Measurements from ENCODE around the gene GALNS.
"Not testable (repeated sequence)": the region's sequence is repeated elsewhere in the genome, so short reads cannot be mapped to it uniquely, and the experiment has no call there.

GALNS gene

DNA sequence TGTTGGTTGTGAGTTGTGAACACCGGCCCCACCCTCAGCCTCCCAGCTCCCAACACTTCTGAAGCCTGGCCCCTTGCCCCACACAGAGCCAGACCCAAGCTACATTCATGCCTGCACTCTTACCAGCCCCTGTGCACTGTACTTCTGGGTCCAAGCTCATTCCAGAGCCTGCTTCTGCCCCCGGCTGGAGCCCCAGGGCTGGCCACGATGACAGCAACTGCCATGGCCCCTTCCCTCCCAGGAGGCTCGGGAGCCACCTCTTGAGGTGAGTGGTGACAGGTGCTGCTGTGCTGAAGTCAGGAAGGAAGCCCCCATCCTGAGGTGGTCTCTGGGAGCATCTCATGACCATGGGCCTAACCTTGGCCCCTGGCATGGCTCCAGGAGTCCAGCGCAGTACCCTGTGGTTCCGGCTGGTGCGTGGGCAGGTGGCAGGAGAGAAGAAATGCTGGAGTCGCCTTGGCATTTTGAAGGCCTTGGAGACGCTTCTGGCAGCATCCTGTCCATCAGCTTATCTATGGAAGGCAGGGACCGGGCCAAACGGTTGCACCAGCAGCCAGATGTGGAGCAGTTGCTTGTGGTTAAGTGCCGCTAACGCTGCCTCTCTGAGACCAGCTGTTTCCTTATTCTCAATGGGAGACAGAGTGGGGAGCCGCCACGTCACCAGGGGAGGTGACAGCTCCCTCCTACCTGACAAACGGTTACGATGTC lies 57.0 kb downstream of the GALNS start:
- no peak for DNase-seq

DNA sequence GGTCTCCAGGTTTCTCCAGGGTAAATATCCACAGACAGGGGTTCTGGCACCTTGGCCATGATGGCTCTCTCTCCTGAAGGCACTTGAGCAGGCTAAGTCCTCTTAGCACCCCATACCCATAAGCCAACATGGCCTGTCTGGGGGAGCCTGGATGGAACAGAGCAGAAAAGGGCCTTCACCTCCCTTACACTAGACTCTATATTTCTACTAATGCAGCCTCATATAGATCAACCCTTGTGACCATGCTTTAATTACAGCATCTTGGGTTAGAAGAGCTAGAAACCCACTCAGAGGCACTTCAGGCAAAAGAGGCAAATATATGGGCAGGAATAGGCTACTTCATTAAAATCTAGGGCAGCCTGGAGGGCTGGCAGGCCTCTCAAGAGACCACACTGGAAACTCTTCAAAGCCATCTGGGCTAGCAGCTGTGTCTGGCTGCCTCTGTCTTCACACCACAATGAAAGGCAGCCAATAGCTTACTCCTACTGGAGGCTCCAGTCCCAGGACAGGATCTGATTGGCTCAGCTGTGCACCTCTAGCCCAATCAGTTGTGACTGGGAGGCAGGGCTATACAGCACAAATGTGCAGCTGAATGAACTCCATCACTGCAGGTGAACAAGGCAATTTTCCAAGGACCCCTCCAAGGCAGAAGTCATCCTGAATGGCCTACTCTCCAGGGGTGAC lies 57.8 kb downstream of the GALNS start:
- DNase-seq = no peak

DNA sequence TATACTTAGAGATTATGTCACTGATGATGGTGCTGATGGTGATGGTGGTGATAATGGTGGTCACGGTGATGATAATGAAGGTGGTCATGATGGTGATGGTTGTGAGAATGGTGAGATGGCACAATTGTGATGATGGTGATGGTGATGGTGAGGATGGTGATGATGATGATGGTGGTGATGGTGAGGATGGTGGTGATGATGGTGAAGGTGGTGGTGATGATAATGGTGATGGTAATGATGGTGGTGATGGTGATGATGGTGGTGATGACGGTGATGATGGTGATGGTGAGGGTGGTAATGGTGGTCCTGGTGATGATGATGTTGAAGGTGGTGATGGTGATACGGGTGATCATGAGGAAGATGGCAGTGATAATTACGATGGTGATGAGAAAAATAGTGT lies 58.7 kb downstream of the GALNS start:
- no peak for DNase-seq

DNA sequence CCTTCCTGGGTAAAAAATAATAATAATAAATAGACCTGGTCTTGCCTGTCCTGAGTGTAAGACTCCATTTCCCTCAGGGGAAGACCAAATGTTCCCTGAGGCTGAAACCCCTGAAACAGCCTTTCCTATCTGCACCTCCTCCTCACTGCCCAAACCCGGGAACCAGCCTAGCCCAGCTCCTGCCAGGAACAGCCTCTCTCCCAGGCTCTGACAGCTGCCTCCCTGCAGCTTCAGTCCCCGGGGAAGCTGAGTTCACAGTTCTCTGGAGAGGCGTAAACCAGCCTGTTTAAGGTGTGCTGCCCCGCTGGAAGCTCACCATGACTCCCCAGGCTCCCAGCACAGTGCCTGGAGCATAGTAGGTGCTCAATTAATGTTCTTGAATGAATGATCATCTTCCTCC lies 60.5 kb downstream of the GALNS start:
- no peak for DNase-seq

DNA sequence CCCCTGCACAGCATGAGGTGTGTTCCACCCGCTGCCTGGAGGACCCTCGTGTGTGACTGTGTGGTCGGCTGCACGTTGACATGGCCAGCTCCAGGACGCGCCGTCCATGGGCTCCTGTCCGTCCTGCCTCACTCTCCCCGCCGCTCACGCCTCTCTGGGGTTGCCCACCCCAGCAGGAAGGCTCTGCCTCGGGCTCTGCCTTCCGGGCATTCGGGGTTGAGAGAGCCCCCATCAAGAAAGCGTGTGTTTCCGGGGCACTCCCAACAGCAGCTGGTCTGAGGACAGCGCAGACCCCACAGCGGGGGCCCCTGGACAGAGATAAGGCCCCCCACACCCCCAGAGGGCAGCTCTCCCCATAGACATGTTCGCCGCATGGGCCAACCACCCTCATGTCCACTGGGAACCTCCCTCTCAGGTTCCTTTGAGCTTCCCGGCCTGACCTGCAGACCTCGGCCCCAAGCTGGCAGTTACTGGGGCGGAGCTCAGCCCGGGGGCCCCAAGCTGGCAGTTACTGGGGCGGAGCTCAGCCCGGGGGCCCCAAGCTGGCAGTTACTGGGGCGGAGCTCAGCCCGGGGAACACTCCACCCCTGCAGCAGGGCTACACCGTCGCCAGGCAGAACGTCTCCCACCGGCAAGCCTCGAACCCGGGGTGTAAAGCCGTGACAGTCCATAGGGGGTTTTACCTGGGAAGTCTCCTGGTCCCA lies 63.3 kb downstream of the GALNS start:
- no peak for DNase-seq

DNA sequence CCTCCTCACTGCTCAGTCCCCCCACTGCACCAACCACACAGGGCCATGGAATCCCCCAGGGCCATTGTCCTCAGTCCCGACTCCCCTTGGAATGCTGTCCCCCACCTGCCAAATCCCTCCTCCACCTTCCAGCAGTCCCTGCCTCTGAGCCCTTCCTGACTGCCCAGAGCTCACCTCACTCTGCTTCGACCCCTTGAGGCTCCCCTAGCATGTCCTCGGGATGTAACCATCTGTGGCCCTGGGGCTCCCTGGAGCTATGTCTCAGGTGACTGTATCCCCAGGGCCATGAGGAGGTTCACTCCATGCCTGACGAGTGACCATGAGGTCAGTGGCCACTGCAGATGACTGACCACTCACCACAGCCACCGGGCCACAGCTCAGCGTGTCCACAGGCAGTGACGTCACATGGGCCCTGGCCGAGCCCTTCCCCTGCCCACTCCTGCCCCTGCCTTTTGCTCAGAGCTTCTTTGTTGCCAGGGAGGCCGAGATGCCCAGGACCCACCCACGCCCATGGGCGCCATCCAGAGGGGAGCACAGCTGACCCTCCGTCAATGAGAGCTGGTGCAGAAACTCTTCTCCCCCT lies 64.0 kb downstream of the GALNS start:
- no peak for DNase-seq

DNA sequence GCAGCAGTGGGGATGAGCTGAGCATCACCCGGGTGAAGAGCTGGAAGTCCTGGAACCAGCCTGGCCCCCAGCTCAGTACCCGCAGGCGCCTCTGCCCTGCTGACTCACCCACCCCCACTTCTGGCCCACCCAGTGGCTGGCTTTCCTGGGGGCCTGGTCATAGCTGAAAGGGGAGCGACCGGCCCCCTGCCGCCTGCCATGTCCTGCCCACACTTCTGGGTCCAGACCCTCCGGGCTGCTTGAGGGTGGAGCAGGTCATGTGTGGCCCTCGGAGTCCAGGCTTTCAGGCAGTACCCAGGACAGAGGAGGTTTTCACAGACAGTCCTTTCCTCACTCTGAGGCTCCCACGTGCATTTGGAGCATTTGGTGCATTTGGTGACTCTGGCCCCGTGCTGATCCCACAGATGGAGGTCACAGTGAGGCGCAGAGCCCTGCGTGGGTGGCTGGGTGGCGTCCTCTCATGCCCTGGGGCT lies 64.6 kb downstream of the GALNS start:
- no peak for DNase-seq

- no peak for DNase-seq
These were observed 66.2 kb downstream of the GALNS start for GRCh38 chr16:88790312-88791211.

DNA sequence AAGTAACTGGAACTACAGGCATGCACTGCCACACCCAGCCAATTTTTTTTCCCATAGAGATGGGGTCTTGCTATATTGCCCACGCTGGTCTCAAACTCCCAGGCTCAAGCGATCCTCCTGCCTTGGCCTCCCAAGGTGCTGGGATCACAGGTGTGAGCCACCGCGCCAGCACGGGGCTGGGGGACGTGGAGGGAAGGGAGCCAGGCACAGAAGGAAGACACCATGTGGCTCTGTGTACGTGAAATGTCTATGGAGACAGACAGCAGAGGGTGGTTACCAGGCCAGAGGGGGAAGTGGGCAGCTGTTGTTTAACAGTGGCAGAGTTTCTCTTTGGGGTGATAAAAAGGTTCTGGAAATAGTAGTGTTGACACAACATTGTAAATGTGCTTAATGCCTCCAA lies 67.2 kb downstream of the GALNS start:
- DNase-seq = no peak

GRCh38 chr16:88788749-88789148 lies 68.0 kb downstream of the GALNS start:
- DNase-seq = not testable (repeated sequence)

- DNase-seq = no peak
These were observed 69.0 kb downstream of the GALNS start for GRCh38 chr16:88787579-88788314.

- peak; percentile 17 for DNase-seq
These were observed 71.4 kb downstream of the GALNS start, which contains the start of gene PIEZO1 for GRCh38 chr16:88785106-88785924. Gene PIEZO1, minus strand, starts transcription at chr16:88785220. Its CDS starts 256 bp downstream, at chr16:88784964.

DNA sequence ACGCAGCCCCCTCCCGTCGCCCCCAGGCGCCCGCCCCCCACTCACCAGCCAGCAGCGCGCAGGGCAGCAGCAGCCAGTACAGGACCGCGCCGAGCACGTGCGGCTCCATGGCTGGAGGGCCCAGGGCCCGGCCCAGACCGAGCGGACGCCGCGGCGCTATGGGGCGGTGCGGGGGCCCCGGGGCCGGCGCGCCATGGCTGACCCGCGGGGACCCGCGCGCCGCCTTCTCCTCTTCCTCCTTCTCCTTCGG lies 72.0 kb downstream of the GALNS start:
- no peak for DNase-seq

- no peak for DNase-seq
These were observed 72.5 kb downstream of the GALNS start for GRCh38 chr16:88784074-88784855.

DNA sequence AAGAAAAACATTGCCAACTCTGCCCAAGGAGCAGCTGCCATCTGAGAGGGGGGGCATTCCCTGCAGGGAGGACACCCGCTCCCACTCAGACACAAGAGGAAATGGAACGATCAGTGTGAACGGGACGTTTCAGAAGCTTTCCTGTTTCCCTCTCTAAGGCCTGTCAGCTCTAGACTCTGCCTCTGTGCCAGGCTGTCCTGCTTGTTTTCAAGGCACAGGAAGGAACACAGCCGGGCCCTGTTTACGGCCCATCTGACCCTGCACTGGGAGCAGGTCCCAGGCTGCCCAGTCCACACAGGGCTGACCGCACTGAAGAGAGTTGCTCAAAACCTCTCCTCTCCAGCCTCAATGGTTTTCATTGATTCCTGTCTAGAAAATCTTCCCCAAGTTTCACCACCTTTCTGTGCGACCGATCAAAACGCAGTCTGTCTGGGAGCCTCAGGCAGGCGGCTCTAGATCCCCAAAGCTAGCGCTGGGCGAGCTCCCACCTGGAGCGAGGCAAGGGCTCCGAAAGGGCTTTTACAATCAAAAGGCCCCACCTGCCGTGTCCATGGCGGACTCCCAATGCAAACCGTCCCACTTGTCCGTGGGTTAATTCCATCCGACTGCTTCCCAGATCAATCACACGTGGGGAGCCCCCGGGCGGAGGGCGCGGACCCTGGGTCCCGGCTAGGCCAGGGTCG lies 73.2 kb downstream of the GALNS start:
- no peak for DNase-seq

DNA sequence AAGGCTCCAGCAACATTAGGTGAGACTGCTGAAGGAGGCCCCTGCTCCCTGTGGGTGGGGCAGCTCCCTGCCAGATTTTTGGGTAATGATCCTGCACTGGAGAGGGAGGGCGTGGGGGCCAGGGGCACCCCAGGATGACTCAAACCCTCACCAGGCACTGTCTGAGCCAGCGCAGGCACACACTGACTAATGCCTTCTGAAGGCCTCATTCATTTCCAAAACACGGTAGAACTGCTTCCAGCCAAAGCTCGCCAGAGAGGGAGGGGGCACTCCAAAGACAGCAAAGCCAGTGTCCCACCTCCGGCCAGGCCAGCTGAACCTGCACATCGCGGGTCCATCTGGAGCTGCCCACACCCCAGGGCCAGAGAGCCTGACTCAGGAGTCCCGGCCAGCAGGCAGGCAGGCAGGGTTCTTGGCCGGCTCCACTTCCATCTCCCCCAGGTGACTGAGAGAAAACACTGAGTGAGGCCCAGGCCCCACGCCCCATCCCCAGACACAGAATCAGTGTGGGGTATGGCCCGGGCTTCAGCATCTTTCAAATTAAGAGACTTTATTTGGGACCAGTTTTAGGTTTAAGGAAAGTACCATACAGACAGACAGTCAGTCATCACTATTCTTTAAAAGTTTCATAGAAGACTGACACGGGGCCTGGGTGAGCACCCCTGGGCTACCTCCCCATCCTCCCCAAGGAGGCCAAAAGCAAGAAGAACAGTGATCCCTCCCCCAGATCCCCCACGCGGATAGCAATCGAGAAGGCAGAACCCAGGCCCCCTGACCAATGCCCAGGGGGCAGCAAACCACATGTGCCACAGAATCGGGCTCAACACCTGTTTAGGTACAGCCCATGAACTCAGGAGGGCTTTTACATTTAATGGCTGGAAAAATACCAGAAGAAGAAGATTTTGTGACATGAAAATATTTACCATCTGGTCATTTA lies 74.0 kb downstream of the GALNS start:
- no peak for DNase-seq

DNA sequence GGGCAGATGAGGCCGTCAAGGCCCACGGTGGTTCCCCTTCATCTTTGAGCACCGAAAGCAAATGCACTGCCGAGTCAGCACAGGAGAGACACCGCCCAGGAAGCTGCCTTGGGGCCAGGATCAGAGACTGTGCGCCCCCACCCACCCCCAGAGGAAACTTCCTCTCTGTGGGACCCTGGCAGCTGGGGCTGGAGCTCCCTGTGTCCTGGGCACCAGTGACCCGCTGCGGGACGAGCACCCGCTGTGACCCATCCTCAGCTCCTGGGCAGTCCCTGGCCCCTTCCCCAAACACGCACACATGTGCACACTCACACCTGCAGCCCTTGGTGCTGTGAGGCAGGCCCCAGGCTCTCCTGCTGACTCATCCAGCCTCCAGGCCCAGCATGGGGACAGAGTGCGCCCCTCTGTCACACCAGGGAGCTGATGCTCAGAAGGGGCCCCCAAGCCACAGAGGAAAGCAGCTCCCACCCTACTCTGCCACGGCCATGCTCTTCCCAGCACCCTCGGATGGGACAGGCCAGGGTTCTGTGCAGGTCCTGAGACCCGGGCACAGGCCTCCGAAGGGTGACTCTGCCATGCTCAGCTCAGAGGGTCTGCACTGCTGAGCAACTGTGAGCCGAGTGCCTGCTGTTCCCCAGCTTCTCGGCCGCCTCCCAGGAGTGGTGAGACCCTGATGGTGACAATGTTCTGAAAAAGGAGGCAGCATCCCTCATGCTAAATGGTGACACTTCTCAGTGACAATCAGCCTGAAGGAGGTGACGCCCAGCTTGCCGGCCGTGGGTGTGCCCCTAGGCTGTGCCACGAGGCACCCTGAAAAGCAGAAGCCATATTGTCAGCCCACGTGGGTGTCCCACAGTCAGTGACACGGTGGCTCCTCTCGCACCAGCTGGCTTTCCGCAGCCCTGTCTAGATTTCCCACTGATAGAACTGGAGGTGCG lies 75.3 kb downstream of the GALNS start:
- DNase-seq = no peak
